Mucosa of descending colon (tissue), 3 donors: ENCODE data around the gene ZWILCH. TPM values are rescaled to one million over a fixed set of nuclear protein-coding genes. Genes with fewer than 3 reads are reported as not detected.

Experiments used
- ATAC-seq: fragments of 200-7000 bp; cut with Tn5 transposase; one replicate; pipeline ENCODE4 v1.9.1; 2020; ENCODE audit warnings: mild to moderate bottlenecking, moderate library complexity
- DNase-seq, 3 donors: peaks; one replicate each; pipeline ENCODE4 v3.0.0-alpha.2; 2020
- H3K36me3 ChIP-seq: fragments of 200-600 bp; one replicate; pipeline ENCODE4 v1.8.0; 2021; ENCODE audit warnings: low read depth, mild to moderate bottlenecking
- H3K4me1 ChIP-seq: fragments of 200-600 bp; one replicate; pipeline ENCODE4 v1.8.0; 2021; ENCODE audit warnings: low read depth, mild to moderate bottlenecking
- H3K4me3 ChIP-seq: fragments of 200-600 bp; one replicate; pipeline ENCODE4 v1.8.0; 2021; ENCODE audit warnings: mild to moderate bottlenecking
- H3K9me3 ChIP-seq: fragments of 200-600 bp; one replicate; pipeline ENCODE4 v1.8.0; 2021; ENCODE audit warnings: mild to moderate bottlenecking
- intact Hi-C, 2 donors: fragments of 100-400 bp; cut with DNase I in 1 of 2; cut with micrococcal nuclease in 1 of 2; formaldehyde crosslinking; loops; one replicate each; pipeline versions ENCODE4 v1.11.0 to v1.11.1; 2022; cut with DNase I, micrococcal nuclease
- total RNA-seq, 3 donors: library from RNA; stranded (reverse); fragmentation: NEBNext Ultra II Directional in 2 of 3; extraction: Animal tissue kit (Norgen Biotek cat#: 25700) in 2 of 3; gene quantifications; one replicate each; pipeline versions ENCODE4 v1.2.1 to v1.2.4, GENCODE V29; 2021 to 2023
- TF ChIP-seq, protein P1 (sequence below): fragments of 200-600 bp; IDR thresholded peaks from one replicate; pipeline ENCODE4 v1.8.0; 2022; ENCODE audit warnings: antibody characterized with exemption, mild to moderate bottlenecking
- donor health status: DM: no; HTN: no; CAD: no; lungs with moderate emphysema.
- donor health status: DM: no; HTN: no; CAD: no.
- donor health status: DM: no; HTN: yes; CAD: no.

Gene ZWILCH
- total RNA-seq, 3 donors from 2014 or later: 4.8 to 11.7 (median 5.8) TPM

DNA sequence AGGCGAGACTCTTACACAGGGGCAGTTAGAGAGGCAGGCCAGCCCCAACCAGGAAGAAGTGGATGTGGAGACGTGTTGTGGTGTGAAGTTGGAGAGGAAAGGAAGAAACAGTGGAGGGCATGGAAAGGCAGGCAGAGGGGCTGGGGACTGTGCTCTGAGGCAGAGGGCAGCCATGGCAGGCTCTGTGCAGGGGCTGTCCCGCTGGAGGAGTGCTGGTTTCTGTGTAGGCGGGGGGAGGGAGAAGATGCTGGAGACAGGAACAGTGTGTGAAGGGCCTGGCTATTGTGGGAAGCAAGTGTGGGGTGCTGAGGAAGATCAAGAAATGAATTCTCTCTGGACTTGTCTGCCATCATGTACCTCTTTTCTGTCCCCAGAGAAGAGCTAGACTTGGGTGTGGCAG, 28.6 kb upstream of the ZWILCH start:
- no peaks in the 10 kb centered on the region for H3K36me3 ChIP-seq
- no peak for ATAC-seq
- H3K4me1 ChIP-seq: no peaks in the 10 kb centered on the region
- no peak for DNase-seq
- H3K4me3 ChIP-seq: no peak overlapping the region
- intact Hi-C loops: no loop called here
- no peaks in the 10 kb centered on the region for H3K9me3 ChIP-seq
- TF ChIP-seq, protein P1, sequence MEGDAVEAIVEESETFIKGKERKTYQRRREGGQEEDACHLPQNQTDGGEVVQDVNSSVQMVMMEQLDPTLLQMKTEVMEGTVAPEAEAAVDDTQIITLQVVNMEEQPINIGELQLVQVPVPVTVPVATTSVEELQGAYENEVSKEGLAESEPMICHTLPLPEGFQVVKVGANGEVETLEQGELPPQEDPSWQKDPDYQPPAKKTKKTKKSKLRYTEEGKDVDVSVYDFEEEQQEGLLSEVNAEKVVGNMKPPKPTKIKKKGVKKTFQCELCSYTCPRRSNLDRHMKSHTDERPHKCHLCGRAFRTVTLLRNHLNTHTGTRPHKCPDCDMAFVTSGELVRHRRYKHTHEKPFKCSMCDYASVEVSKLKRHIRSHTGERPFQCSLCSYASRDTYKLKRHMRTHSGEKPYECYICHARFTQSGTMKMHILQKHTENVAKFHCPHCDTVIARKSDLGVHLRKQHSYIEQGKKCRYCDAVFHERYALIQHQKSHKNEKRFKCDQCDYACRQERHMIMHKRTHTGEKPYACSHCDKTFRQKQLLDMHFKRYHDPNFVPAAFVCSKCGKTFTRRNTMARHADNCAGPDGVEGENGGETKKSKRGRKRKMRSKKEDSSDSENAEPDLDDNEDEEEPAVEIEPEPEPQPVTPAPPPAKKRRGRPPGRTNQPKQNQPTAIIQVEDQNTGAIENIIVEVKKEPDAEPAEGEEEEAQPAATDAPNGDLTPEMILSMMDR: no peak

DNA sequence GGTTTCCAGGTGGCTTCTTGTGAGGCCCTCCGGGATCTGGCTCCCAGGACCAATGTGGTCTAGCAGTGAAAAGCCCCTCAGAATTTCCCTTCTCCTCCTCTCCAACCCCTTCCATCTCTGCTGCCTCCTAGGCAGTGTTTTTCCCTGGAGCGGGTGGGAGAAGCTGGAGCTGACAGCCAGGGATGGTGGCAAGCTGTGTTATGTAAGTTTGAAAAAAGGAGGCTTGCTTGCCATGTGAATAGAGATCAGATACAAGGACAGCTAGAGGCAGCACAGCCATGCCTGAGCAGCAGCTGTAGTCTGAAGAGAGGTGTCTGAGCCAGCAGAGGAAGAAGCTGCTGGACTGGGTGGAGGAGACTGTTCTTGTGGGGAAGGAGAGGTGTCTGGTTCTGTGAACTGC, 28.1 kb upstream of the ZWILCH start:
- Histone ChIP-seq H3K4me3 (no peak overlapping the region), H3K4me1 (no peaks in the 10 kb centered on the region), H3K9me3 (no peaks in the 10 kb centered on the region), H3K36me3 (no peaks in the 10 kb centered on the region)
- no peak for ATAC-seq
- intact Hi-C loops: no loop called here
- no peak for DNase-seq
- TF ChIP-seq, protein P1: no peak

DNA sequence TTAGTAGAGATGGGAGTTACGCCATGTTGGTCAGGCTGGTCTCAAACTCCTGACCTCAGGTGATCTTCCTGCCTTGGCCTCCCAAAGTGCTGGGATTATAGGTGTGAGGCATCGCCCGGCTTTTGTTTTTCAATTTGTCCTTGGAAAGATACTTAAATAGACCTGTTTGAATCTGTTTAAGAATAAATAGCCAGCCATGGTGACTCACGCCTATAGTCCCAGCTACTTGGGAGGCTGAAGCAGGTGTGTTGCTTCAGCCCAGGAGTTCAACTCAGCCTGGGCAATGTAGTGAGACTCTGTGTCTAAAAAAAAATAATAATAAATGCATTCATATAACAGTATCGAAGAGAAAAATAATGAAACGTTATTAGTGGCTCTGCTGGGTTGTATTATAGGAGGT, 24.9 kb upstream of the ZWILCH start:
- H3K4me1 ChIP-seq: no peaks in the 10 kb centered on the region
- no peak overlapping the region for H3K4me3 ChIP-seq
- no peak for ATAC-seq
- TF ChIP-seq, protein P1: no peak
- DNase-seq: no peak
- H3K36me3 ChIP-seq: no peaks in the 10 kb centered on the region
- H3K9me3 ChIP-seq: no peaks in the 10 kb centered on the region
- intact Hi-C loops: no loop called here

DNA sequence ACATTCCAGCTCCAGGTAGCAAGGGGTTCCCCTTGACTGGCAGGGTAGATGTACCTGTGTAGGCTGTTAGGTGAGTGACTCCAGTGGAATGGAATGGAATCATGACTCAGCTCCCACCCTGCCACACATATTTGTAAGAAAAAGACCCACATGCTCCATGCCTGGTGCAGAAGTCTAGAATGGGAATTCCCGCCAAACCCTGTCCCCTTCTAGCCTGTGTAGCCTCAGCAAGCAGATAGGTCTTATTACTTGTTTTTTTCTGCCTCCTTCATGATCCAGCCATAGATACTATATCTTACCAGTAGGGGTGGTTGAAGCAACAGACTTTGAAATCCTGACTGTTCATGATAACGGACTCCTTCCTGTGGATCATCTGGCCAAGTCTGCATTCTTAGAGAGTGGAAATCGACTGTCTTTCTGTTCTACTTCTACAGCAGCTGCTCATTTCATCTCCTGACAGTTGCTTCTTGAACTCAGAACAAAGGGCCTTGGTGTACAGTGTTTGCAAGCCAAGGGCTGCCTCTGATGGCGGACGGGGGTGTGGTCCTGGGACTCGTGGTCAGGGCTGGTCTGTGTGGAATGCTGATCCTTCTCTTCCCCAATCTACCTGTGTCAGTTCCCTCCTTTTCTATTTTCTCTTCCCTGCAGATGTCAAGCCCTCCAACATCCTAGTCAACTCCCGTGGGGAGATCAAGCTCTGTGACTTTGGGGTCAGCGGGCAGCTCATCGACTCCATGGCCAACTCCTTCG, 23.8 kb upstream of the ZWILCH start:
- no peaks in the 10 kb centered on the region for H3K4me1 ChIP-seq
- intact Hi-C loops: no loop called here
- TF ChIP-seq, protein P1: no peak
- H3K36me3 ChIP-seq: no peaks in the 10 kb centered on the region
- H3K4me3 ChIP-seq: no peak overlapping the region
- no peaks in the 10 kb centered on the region for H3K9me3 ChIP-seq
- ATAC-seq: no peak
- DNase-seq: no peak

DNA sequence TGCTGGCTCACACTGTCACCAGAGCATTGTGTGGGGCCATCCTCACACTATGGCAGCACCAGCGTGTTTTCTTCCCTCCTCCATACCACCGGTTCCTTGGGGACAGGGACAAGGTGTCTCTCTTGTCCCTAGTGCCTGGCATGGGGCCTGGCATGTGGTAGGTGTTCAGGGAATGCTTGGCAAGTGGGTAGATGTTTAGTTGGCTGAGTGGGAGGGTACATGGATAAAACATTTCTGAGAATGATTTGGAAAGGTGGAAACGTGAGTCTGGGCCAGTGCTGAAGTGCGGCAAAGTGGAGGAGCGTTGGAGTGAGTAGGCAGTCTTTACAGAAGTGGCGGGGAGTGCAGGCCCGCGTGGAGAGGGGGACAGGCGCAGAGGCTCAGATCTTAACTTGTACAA, 22.6 kb upstream of the ZWILCH start:
- TF ChIP-seq, protein P1: no peak
- ATAC-seq (no peak), DNase-seq (no peak)
- Histone ChIP-seq H3K4me3 (no peak overlapping the region), H3K9me3 (no peaks in the 10 kb centered on the region), H3K36me3 (no peaks in the 10 kb centered on the region), H3K4me1 (no peaks in the 10 kb centered on the region)
- intact Hi-C loops: no loop called here

DNA sequence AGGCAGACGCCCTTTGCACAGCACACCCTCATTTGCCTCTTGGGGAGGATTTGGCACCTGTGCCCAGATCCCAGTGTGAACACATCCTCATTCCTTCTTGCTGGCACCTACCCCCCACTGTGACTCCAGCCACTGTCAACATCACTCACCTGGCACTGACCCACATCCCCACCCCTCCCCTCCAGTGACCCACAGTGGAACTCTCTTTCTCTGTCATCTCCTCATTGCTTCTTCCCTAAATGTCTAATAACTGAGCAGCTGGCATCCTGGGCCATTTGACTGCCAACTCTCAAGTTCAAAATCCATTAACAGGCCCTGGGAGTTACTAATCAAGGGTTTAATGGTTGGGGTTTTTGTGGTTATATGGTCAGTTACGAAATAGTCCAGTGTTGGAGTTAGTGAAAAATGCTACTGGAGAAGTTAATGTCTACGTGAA, 22.0 kb upstream of the ZWILCH start:
- peak; percentile 24 for ATAC-seq
- H3K36me3 ChIP-seq: no peaks in the 10 kb centered on the region
- H3K4me3 ChIP-seq: no peak overlapping the region

More for the DNA sequence above, 22.0 kb upstream of the ZWILCH start:
- DNase-seq: no peak
- intact Hi-C loops: no loop called here
- Histone ChIP-seq H3K4me1 (no peaks in the 10 kb centered on the region), H3K9me3 (no peaks in the 10 kb centered on the region)
- TF ChIP-seq, protein P1: no peak
